ENCODE measurements around the gene SLC12A7.

- no peak for TF ChIP-seq SUZ12 (IDR thresholded peaks at IDR 0.05; ENCODE audit: extremely low read depth, insufficient read depth, insufficient read length)
- no peak for TF ChIP-seq YY1 (IDR thresholded peaks at IDR 0.05; ENCODE audit: insufficient read depth, insufficient read length)
- TF ChIP-seq ZNF274 (IDR thresholded peaks at IDR 0.05; ENCODE audit: low read depth, low read length) = no peak
Observed at GRCh38 chr5:1136814-1137213, 25.0 kb upstream of the SLC12A7 start.

All from NT2/D1 (cell line).